Stimulated activated CD8-positive, alpha-beta memory T cell treated with anti-CD3 and anti-CD28 coated beads, Interleukin-12 subunit alpha, Interleukin-12 subunit beta, amount 100 ng/mL, for 24 hours (primary cell): Measurements from ENCODE around the gene TUNAR.

Source experiments
- DNase-seq: peaks from one replicate; pipeline ENCODE4 v3.0.0-alpha.2; 2020; ENCODE audit errors: extremely low read depth

TUNAR gene

GRCh38 chr14:95872777-95873176 is 3.9 kb upstream of the TUNAR start:
- DNase-seq: no peak

GRCh38 chr14:95875831-95876760 is 536 bp upstream of the TUNAR start:
- DNase-seq: no peak

GRCh38 chr14:95877633-95878032 is 1.0 kb downstream of the TUNAR start:
- no peak for DNase-seq

- no peak for DNase-seq
Measured at GRCh38 chr14:95884377-95884776, 7.7 kb downstream of the TUNAR start.

- DNase-seq: no peak
Measured at GRCh38 chr14:95885278-95885677, 8.6 kb downstream of the TUNAR start.

GRCh38 chr14:95885866-95886265 is 9.2 kb downstream of the TUNAR start:
- no peak for DNase-seq

GRCh38 chr14:95886366-95887056 is 9.9 kb downstream of the TUNAR start:
- DNase-seq: no peak

- DNase-seq: no peak
Measured at GRCh38 chr14:95887351-95887750, 10.7 kb downstream of the TUNAR start.

GRCh38 chr14:95889236-95889979 is 12.8 kb downstream of the TUNAR start:
- DNase-seq: no peak

GRCh38 chr14:95891742-95892141 is 15.1 kb downstream of the TUNAR start:
- no peak for DNase-seq

GRCh38 chr14:95892142-95892541 is 15.5 kb downstream of the TUNAR start:
- DNase-seq: no peak

- no peak for DNase-seq
Measured at GRCh38 chr14:95895720-95896119, 19.1 kb downstream of the TUNAR start.

- DNase-seq: no peak
Measured at GRCh38 chr14:95896498-95897135, 20.0 kb downstream of the TUNAR start.

- no peak for DNase-seq
Measured at GRCh38 chr14:95897280-95897679, 20.6 kb downstream of the TUNAR start.

GRCh38 chr14:95901054-95901453 is 24.4 kb downstream of the TUNAR start:
- no peak for DNase-seq

GRCh38 chr14:95902273-95902826 is 25.7 kb downstream of the TUNAR start:
- DNase-seq: no peak

- DNase-seq: no peak
Measured at GRCh38 chr14:95903165-95903564, 26.5 kb downstream of the TUNAR start.

- DNase-seq: no peak
Measured at GRCh38 chr14:95903616-95904107, 27.0 kb downstream of the TUNAR start.

GRCh38 chr14:95906591-95906990 is 30.0 kb downstream of the TUNAR start:
- no peak for DNase-seq

- no peak for DNase-seq
Measured at GRCh38 chr14:95910628-95911027, 34.0 kb downstream of the TUNAR start.

- no peak for DNase-seq
Measured at GRCh38 chr14:95911456-95911855, 34.8 kb downstream of the TUNAR start.
